GM13977 (cell line): Measurements from ENCODE around the gene KRT86.

ENCODE experiments used
- DNase-seq: peaks from one replicate; pipeline ENCODE4 v3.0.0; 2012; ENCODE audit warnings: low spot score
- CTCF ChIP-seq: IDR thresholded peaks from 2 replicates; pipeline ENCODE4 v1.5.1; 2012; ENCODE audit warnings: mild to moderate bottlenecking, control low read depth; ENCODE audit not compliant: insufficient read depth; ENCODE audit errors: extremely low read depth, missing control alignments
- in situ Hi-C: fragments of 300-500 bp; cut with MboI; formaldehyde crosslinking; loops from one replicate; pipeline ENCODE4 v1.12.0; 2022; ENCODE audit warnings: low sequenced_read_pairs, low pct_unique_long_range_greater_than_20kb, mixed read lengths, inconsistent platforms; ENCODE audit not compliant: unreplicated experiment

Gene KRT86

GRCh38 chr12:52247622-52248540 is 26.6 kb upstream of the KRT86 start:
- in situ Hi-C loops, result no loop called here

GRCh38 chr12:52248541-52249461 is 25.6 kb upstream of the KRT86 start:
- in situ Hi-C loops, result no loop called here
- peak; percentile 9 for DNase-seq

More at GRCh38 chr12:52247622-52248540, 26.6 kb upstream of the KRT86 start:
- peak; percentile 12 for DNase-seq
- TF ChIP-seq CTCF, result no peak

GRCh38 chr12:52249511-52250047 is 24.9 kb upstream of the KRT86 start:
- TF ChIP-seq CTCF, result no peak
- DNase-seq, result no peak
- in situ Hi-C loops, result no loop called here

More at GRCh38 chr12:52248541-52249461, 25.6 kb upstream of the KRT86 start:
- no peak for TF ChIP-seq CTCF

- in situ Hi-C loops, result no loop called here
- no peak for TF ChIP-seq CTCF
Observed at GRCh38 chr12:52250048-52250990, 24.1 kb upstream of the KRT86 start.

GRCh38 chr12:52251367-52252051 is 22.9 kb upstream of the KRT86 start:
- in situ Hi-C loops, result no loop called here
- DNase-seq, result no peak

More at GRCh38 chr12:52250048-52250990, 24.1 kb upstream of the KRT86 start:
- DNase-seq, result peak; percentile 25

More at GRCh38 chr12:52251367-52252051, 22.9 kb upstream of the KRT86 start:
- no peak for TF ChIP-seq CTCF
